Tibial nerve (tissue), 3 donors: Measurements from ENCODE around the gene SBSN.

Experiments used
- POLR2A ChIP-seq, 2 donors: fragments of 450-650 bp; IDR thresholded peaks; one replicate each; pipeline ENCODE4 v1.6.1; 2017; ENCODE audit warnings: antibody characterized with exemption in 2 of 2, mild to moderate bottlenecking in 2 of 2, moderate library complexity in 2 of 2
- TF ChIP-seq, protein P1 (sequence below), 5 experiments: fragments of 200-600 bp in 3 of 5; fragments of 450-650 bp in 2 of 5; sonication (generic) in 3 of 5; IDR thresholded peaks; one replicate each; pipeline ENCODE4 v1.5.1; 2016 to 2019; ENCODE audit warnings: antibody characterized with exemption in 5 of 5, mild to moderate bottlenecking in 3 of 5, moderate library complexity in 2 of 5

DNA sequence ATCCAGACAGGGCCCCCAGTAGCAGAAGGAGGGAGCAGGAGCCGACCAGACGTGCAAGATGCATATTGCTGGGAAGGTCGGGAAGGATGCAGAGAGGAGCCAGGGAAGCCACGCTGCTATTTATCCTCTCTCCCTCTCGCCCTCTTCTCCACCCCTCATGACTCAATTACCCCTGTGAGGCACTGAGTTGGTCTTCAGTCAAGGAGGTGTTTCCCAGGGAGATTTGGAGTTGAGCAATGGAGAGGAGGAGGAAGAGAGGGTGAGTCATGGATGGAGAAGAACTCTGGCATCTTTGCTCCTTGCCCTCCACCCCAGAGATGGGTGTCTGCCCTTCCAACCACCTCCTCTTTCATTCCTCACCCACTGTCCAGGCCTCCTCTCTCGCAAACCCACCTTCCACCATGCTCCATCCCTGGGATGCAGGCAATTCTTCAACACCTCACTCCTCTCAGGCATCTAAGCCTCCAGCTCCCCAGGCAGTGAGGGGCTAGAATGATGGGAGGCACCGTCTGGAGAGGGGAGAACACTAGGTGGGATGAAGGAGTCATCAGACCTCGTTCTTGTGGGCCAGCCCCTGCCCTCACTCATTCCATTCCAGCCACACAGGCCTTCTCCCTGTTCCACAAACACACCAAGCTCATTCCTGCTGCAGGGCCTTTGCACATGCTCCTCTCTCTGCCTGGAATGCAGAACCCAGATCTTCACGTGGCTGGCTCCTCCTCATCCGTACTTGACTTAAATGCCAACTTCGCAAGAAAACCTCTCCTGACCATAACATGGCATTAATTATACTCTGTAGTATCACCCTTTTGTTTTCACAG is at the start of gene SBSN:
- TF ChIP-seq, protein P1, sequence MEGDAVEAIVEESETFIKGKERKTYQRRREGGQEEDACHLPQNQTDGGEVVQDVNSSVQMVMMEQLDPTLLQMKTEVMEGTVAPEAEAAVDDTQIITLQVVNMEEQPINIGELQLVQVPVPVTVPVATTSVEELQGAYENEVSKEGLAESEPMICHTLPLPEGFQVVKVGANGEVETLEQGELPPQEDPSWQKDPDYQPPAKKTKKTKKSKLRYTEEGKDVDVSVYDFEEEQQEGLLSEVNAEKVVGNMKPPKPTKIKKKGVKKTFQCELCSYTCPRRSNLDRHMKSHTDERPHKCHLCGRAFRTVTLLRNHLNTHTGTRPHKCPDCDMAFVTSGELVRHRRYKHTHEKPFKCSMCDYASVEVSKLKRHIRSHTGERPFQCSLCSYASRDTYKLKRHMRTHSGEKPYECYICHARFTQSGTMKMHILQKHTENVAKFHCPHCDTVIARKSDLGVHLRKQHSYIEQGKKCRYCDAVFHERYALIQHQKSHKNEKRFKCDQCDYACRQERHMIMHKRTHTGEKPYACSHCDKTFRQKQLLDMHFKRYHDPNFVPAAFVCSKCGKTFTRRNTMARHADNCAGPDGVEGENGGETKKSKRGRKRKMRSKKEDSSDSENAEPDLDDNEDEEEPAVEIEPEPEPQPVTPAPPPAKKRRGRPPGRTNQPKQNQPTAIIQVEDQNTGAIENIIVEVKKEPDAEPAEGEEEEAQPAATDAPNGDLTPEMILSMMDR (IDR thresholded peaks at IDR 0.05), result no peak
- no peak for TF ChIP-seq POLR2A (IDR thresholded peaks at IDR 0.05)
